AG08395 (cell line): Measurements from ENCODE around the gene KCTD3.

Source experiments
- DNase-seq: peaks from one replicate; pipeline ENCODE4 v3.0.0; 2012; ENCODE audit warnings: mixed read lengths, low spot score

The KCTD3 gene

DNA sequence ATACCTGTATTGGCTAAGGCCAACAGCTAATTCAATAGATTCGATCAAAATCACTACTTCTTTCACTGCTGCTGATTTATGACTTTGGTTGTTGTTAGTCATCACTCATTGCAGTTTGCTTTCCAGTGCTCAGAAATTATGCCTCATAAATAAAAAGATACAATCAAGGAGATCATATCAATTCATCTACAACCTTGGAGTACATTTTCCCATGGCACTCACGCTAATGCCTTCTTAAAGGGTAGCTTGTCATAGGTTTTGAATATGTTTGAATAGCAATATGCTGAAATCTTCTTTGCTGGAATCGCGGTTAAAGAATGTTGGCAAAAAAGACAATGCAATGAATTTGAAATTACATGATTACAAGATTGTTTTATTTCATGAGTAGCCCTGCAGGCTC lies 89.9 kb downstream of the KCTD3 start:
- no peak for DNase-seq

DNA sequence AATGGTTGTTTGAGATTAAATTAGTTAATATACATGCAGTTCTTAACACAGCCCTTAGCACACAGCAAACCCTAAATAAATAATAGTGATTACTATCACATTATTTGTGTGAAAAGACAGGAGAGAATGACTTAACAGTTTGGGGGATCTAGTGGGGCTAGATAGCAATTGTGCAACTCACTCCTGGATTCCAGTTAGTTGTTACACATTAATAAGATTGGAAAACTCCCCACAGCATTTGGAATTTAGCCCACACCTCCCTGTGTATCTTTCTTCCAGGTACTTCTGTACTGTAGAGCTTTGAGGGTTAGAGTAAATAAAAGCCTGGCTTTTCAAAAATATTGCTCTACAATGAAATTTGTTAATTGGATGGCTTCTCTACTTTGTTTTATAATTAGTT lies 93.2 kb downstream of the KCTD3 start:
- DNase-seq, result no peak

DNA sequence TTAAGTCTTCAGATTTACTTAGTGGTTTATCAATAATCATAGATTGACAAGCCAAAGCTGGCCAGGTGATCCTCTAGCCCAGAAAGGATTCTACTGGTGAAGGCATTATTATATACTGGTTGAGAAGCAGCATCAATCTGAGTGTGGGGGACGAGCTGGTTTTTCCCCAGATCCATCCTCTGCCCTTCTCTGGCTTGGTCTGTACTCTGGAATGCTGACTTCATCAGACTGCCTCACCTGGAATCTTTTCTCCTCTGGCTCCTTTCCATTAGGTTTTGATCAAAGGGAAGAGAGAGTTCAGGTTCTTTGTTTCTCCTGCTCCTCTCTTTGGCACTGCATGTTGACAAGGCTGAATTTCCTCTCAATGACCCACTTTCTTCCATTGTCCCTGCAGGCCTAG lies 93.9 kb downstream of the KCTD3 start:
- DNase-seq, result no peak

DNA sequence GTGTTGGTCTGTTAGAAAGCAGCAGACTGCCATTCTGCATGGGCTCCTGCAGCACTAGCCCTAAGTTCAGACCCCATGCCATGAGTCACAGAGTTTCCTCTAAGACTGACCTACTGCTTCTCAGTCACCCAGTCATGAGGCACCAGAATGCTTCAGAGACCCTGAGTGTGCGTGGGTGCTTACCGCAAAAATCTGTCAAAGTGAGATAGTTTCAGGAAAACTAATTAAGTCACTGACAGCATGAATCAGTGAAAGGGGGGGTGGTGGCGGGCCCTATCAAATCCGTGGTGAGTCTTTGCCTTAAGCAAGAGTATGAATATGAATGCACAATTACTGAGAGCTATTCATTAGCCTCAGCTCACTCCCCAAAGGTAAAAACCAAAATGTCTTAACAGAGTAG lies 98.1 kb downstream of the KCTD3 start:
- no peak for DNase-seq

GRCh38 chr1:215667761-215668160 lies 100.7 kb downstream of the KCTD3 start:
- no peak for DNase-seq

DNA sequence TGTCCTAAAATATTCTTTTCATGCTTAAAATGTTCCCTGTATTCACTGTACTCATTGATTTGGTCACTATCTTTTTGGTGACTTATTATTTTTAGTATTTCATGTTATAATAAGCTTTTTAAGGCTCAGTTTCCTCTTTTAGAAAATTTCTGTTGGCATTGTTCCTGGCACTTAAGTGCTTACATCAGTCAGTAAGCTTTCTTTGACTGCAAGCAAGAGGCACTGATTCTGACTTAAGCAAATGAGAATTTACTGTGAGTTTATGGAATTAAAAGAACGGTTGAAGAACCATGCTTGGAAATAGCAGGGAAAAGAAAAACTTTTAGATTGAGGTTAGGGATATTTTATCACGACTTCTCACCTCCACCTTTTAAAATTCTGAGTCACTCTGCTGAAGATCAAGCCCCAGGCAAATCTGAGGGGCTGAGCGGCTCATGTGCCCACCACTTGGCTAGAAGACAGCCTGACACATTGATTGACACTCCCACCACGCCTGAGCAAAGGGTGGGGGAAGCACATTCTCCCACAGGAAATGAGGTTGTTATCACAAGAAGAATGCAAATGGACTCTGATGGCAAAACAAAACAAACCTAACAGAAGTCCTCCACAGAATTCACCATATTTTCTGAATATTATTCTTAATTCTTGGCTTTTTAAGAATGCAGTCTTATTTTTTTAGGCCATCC lies 102.8 kb downstream of the KCTD3 start:
- no peak for DNase-seq
